Stomach (tissue), 9 donors: ENCODE results near the gene DHCR24. TPM values are rescaled to one million over a fixed set of nuclear protein-coding genes. Genes with fewer than 3 reads are reported as not detected.

Experiments
- DNase-seq, 2 donors: peaks; one replicate each; pipeline versions ENCODE4 v3.0.0 to v3.0.0-alpha.2; 2013 to 2019
- H3K27ac ChIP-seq, 5 donors: fragments of 200-600 bp in 4 of 5; sonication (generic) in 4 of 5; one replicate each; pipeline ENCODE4 v1.5.1; 2013 to 2019; ENCODE audit warnings: mild to moderate bottlenecking in 1 of 5, moderate library complexity in 1 of 5
- H3K27me3 ChIP-seq, 3 donors: fragments of 200-600 bp; sonication (generic); one replicate each; pipeline ENCODE4 v1.5.1; 2017 to 2019; ENCODE audit warnings: mixed run types in 1 of 3
- H3K36me3 ChIP-seq, 4 donors: fragments of 200-600 bp; sonication (generic); 1 replicate in 3 of 4; 2 replicates in 1 of 4; pipeline ENCODE4 v1.5.1; 2016 to 2019
- H3K4me1 ChIP-seq, 4 donors: fragments of 200-600 bp; sonication (generic); one replicate each; pipeline ENCODE4 v1.5.1; 2016 to 2019
- H3K4me3 ChIP-seq, 4 donors: fragments of 200-600 bp; sonication (generic) in 3 of 4; one replicate each; pipeline ENCODE4 v1.5.1; 2016 to 2019; ENCODE audit warnings: mild to moderate bottlenecking in 1 of 4
- H3K9me3 ChIP-seq, 4 donors: fragments of 200-600 bp; sonication (generic); one replicate each; pipeline ENCODE4 v1.5.1; 2016 to 2019
- EP300 ChIP-seq: sonication (generic); formaldehyde crosslinking; IDR thresholded peaks from one replicate; pipeline ENCODE4 v1.6.1; 2017; ENCODE audit warnings: antibody characterized with exemption
- POLR2A ChIP-seq, 4 donors: fragments of 450-650 bp; IDR thresholded peaks; one replicate each; pipeline ENCODE4 v1.6.1; 2016; ENCODE audit warnings: antibody characterized with exemption in 4 of 4, control low read depth in 2 of 4, mild to moderate bottlenecking in 1 of 4, moderate library complexity in 1 of 4
- POLR2AphosphoS5 ChIP-seq, 3 donors: sonication (generic); formaldehyde crosslinking; IDR thresholded peaks; one replicate each; pipeline ENCODE4 v1.6.1; 2016; ENCODE audit warnings: antibody characterized with exemption in 3 of 3
- WGBS, 5 donors: extraction: QIAGEN DNeasy Blood & Tissue Kit in 3 of 5; methylation state at CpG; one replicate each; pipeline versions ENCODE4 v1.1.5 to v1.1.7; 2013 to 2018; 5-methylcytosine and 5-hydroxymethylcytosine counted together
- intact Hi-C: fragments of 100-400 bp; cut with DNase I; formaldehyde crosslinking; loops from one replicate; pipeline ENCODE4 v1.15.1; 2023; ENCODE audit warnings: low total_unique reads
- polyA plus RNA-seq, 3 donors: library from polyadenylated mRNA; stranded (reverse); fragments of 200-250 nt; gene quantifications; one replicate each; pipeline ENCODE4 v1.2.3, GENCODE V29; 2013
- total RNA-seq, 5 donors: library from RNA; depleted of rRNA; stranded (reverse); fragments of >200 nt; gene quantifications; one replicate each; pipeline versions ENCODE4 v1.1.0 to v1.2.3, GENCODE V29; 2014 to 2016
- TF ChIP-seq, protein P1 (sequence below), 7 experiments: fragments of 450-650 bp in 4 of 7; fragments of 200-600 bp in 3 of 7; sonication (generic) in 3 of 7; IDR thresholded peaks; one replicate each; pipeline ENCODE4 v1.5.1; 2016 to 2019; ENCODE audit warnings: antibody characterized with exemption in 7 of 7, control low read depth in 2 of 7, mild to moderate bottlenecking in 1 of 7
- donor health status: healthy with polysubstance abuse.
- donor health status: Bipolar disorder and iron deficiency.
- donor health status: healthy.

The DHCR24 gene
- total and polyA plus RNA-seq, 8 donors, result 20.0 to 347 (median 69.0) TPM

DNA sequence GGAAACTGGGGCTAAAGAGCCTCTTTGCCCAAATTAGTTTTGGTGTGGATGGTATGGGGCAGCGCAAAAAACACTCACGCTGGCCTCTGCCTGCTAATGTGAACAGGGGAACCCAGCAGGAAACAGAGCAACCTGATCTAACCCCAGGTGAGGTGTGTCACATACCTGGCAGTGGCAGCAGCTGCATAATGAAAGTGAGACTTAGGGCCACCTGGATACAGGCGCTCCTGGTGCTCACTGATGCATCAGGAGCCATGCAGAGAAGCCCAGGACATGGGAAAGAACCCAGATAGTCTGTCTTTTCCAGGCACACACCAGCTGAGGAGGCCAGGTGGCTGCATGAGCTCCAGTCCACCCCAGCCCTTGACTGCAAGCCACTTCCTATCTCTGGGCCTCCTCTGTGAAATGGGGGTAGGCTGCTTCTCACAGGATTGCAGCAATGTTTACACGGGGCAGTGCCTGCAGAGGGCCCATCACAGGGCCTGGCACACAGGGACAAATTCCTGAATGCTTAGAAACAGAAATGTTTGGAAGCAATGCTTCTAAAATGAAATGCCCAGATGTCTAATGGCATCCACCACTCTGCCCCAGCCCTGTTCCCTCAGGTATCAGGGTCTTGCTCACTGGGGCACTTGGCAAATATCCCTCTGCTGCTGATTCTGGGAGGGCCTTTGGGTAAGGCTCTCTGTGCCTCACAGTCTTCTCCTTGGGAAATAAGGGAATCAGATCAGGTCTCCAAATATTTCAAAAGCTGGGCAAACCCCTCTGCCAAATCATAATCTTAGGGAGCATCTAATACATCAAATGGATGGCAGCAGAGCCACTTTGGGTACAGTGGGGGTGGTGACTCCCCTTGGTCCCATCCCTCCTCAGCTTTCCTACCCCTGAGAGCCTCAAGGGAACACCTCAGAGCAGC, 19.9 kb downstream of the DHCR24 start:
- WGBS, 5 donors, result 26 to 54% (median 44%) methylated on average over 3 to 4 of the region's 4 CpGs
- intact Hi-C loops, result no loop called here

DNA sequence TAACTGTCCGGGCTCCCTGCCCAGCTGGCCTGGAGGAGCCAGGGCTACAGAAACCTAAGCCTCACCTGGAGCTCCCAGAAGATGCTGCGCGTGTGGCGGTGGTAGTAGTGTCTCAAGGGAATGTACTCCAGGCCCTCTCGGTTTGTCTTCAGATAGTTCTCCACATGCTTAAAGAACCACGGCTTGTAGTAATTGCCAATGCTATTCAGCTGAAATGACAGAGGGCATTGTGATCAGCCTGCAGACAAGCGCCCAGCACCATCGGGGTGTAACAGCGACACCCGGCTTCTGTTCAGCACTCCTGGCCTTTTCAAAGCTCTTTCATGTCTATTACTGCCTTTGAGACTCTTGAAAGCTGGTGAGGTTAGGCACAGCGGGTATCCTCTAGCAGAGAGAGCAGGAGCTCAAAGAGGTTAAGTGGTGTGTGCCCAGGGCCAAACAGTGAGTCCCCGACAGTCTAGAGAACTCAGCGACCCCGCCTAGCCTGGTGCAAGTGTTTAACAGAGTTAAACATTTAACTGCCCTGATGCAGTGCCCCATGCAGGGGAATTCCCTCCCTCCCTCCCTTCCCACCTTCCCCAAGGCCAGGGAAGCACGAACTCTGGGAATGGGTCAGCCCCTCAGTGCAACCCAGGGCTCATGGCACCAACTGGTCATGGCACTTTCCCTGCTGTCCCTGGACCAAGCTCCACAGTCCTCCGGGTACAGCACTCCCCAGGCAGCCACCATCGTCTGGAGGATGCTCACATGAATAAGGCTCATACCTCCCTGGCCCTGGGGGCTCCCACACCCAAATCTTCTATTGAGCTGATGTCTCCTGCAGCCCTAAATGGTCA, 21.5 kb downstream of the DHCR24 start:
- Histone ChIP-seq H3K4me3 (no peak overlapping the region), H3K36me3 (peaks cover 25 to 83% (median 73%) of the 10 kb centered on the region in 4 donors), H3K27me3 (no peaks in the 10 kb centered on the region), H3K27ac (no peak overlapping the region), H3K4me1 (peaks cover 0 to 27% (median 11%) of the 10 kb centered on the region in 4 donors), H3K9me3 (no peaks in the 10 kb centered on the region)
- 75 to 83% (median 78%) methylated on average over 15 to 17 of the region's 17 CpGs for WGBS, 5 donors
- peak in 1 of 2 donors; percentile 25 for DNase-seq
- intact Hi-C loops, result no loop called here
- no peak for TF ChIP-seq POLR2AphosphoS5 (IDR thresholded peaks at IDR 0.05)
- TF ChIP-seq POLR2A (IDR thresholded peaks at IDR 0.05), result no peak
- no peak for TF ChIP-seq EP300
- TF ChIP-seq, protein P1, sequence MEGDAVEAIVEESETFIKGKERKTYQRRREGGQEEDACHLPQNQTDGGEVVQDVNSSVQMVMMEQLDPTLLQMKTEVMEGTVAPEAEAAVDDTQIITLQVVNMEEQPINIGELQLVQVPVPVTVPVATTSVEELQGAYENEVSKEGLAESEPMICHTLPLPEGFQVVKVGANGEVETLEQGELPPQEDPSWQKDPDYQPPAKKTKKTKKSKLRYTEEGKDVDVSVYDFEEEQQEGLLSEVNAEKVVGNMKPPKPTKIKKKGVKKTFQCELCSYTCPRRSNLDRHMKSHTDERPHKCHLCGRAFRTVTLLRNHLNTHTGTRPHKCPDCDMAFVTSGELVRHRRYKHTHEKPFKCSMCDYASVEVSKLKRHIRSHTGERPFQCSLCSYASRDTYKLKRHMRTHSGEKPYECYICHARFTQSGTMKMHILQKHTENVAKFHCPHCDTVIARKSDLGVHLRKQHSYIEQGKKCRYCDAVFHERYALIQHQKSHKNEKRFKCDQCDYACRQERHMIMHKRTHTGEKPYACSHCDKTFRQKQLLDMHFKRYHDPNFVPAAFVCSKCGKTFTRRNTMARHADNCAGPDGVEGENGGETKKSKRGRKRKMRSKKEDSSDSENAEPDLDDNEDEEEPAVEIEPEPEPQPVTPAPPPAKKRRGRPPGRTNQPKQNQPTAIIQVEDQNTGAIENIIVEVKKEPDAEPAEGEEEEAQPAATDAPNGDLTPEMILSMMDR (IDR thresholded peaks at IDR 0.05), result no peak

More for the DNA sequence above, 19.9 kb downstream of the DHCR24 start:
- H3K27ac ChIP-seq, result peak overlapping the region in 2 of 5 donors; percentile 21 to 54
- peaks cover 20 to 88% (median 83%) of the 10 kb centered on the region in 4 donors for H3K36me3 ChIP-seq
- no peaks in the 10 kb centered on the region for H3K27me3 ChIP-seq
- H3K4me3 ChIP-seq, result no peak overlapping the region
- H3K4me1 ChIP-seq, result peaks cover 0 to 18% (median 11%) of the 10 kb centered on the region in 4 donors
- peak; percentile 55 to 60 for DNase-seq
- no peaks in the 10 kb centered on the region for H3K9me3 ChIP-seq
- TF ChIP-seq EP300 (no peak), POLR2AphosphoS5 (IDR thresholded peaks at IDR 0.05) (peak in 1 of 3 donors; percentile 36)

DNA sequence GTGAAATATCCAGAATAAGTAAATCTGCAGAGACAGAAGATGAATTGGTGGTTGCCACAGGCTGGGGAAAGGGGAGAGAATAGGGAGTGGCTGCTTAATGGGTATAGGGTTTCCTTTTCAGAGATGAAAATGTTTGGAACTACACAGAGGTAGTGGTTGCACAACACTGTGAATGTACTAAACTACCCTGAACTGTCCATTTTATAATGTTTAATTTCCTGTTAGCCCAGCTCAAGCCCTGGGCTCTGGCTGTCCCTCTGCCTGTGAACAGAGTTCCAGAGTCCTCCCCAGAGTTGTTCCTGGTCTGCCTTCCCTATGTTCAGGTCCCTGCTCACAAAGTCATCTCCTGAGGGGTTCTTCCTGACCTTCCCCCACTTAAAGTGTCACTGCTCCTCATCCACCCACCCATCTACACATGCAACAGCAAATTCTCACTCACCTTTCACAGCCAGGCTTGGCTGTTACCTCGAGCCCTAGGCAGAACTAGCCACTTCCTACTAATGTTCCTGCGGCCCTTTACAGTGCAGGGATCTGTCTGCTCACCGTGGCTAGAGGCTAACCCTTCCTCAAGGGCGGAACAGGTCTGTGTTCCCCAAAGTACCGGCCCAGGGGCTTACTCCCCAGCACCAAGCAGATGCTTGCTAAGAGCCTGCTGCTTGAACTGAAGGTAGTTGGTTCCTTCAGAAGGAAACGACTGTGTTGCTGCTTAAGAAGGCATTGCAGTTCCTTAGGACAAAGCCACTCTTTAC, 22.4 kb downstream of the DHCR24 start:
- intact Hi-C loops, result no loop called here
- no peak overlapping the region for H3K4me3 ChIP-seq
- peak in 1 of 2 donors; percentile 9 for DNase-seq
- H3K27me3 ChIP-seq, result no peaks in the 10 kb centered on the region
- H3K9me3 ChIP-seq, result no peaks in the 10 kb centered on the region
- H3K4me1 ChIP-seq, result peaks cover 0 to 27% (median 11%) of the 10 kb centered on the region in 4 donors
- H3K36me3 ChIP-seq, result peaks cover 25 to 83% (median 65%) of the 10 kb centered on the region in 4 donors
- no peak for TF ChIP-seq POLR2AphosphoS5 (IDR thresholded peaks at IDR 0.05)
- TF ChIP-seq, protein P1 (IDR thresholded peaks at IDR 0.05), result no peak
- no peak for TF ChIP-seq EP300
- no peak for TF ChIP-seq POLR2A (IDR thresholded peaks at IDR 0.05)
- WGBS, 5 donors, result 80 to 89% (median 89%) methylated on average over 4 to 6 of the region's 6 CpGs
- H3K27ac ChIP-seq, result no peak overlapping the region

DNA sequence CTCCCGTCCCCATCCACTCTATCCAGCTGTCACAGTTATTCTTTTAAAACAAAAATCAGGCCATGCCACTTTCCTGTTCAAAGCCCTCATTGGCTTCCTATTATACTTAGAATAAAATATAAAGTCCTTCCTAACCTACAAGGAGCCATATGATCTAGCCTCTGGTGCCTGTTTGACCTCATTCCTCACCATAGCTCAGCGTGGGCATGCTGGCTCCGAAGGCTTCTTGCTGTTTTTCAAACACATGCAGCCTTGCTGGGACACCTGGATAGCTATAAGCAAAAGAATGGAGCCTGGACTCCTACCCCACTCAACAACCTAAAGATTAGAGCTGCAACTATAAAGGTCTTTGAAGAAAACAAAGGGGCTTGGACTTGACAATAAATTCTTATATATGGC, 23.7 kb downstream of the DHCR24 start:
- intact Hi-C loops, result no loop called here
- H3K27me3 ChIP-seq, result no peaks in the 10 kb centered on the region
- no peak overlapping the region for H3K4me3 ChIP-seq
- no peaks in the 10 kb centered on the region for H3K9me3 ChIP-seq
- TF ChIP-seq POLR2A (IDR thresholded peaks at IDR 0.05) (no peak), POLR2AphosphoS5 (IDR thresholded peaks at IDR 0.05) (no peak), EP300 (no peak)
- TF ChIP-seq, protein P1 (IDR thresholded peaks at IDR 0.05), result no peak
- no peak for DNase-seq
- WGBS, 5 donors, result 86 to 94% (median 92%) methylated on average over 3 of the region's 3 CpGs
- peaks cover 25 to 84% (median 57%) of the 10 kb centered on the region in 4 donors for H3K36me3 ChIP-seq
- no peak overlapping the region for H3K27ac ChIP-seq
- peaks cover 0 to 34% (median 11%) of the 10 kb centered on the region in 4 donors for H3K4me1 ChIP-seq
